ENCODE results near the gene FIGLA.

- TF ChIP-seq CTCF (IDR thresholded peaks at IDR 0.05; ENCODE audit: low read depth, low read length, poor library complexity, severe bottlenecking) (no peak), EZH2phosphoT487 (IDR thresholded peaks at IDR 0.05; ENCODE audit: borderline replicate concordance, low read length) (no peak)
These were observed 42.2 kb downstream of the FIGLA start for GRCh38 chr2:70748002-70748784.

All from DOHH2 (cell line).